ENCODE results near the gene APOBEC3B.

DNA sequence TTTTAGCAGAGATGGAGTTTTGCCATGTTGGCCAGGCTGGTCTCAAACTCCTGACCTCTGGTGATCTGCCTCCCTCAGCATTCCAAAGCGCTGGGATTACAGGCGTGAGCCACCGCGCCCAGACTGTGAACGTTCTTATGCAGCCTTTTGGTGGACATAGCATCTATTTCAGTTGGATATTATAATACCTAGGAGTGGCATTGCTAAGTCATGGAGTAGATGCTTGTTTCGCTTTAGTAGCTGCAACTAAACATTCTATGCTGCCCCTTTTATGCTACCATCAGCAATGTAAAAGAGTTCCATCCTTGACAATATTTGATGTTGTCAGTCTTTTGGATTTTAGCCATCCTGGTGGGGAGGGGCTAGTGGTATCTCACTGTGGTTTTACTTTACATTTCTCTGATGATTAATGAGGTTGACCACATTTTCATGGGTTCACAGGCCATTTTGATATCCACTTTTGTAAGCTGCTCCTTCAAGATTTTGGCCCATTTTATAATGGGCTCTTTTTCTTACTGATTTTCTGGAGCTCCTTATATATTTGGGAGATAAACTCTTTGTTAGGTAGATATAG is 41.2 kb upstream of the APOBEC3B start:
- TF ChIP-seq POLR2A (IDR thresholded peaks at IDR 0.05): no peak
- TF ChIP-seq, protein P1, sequence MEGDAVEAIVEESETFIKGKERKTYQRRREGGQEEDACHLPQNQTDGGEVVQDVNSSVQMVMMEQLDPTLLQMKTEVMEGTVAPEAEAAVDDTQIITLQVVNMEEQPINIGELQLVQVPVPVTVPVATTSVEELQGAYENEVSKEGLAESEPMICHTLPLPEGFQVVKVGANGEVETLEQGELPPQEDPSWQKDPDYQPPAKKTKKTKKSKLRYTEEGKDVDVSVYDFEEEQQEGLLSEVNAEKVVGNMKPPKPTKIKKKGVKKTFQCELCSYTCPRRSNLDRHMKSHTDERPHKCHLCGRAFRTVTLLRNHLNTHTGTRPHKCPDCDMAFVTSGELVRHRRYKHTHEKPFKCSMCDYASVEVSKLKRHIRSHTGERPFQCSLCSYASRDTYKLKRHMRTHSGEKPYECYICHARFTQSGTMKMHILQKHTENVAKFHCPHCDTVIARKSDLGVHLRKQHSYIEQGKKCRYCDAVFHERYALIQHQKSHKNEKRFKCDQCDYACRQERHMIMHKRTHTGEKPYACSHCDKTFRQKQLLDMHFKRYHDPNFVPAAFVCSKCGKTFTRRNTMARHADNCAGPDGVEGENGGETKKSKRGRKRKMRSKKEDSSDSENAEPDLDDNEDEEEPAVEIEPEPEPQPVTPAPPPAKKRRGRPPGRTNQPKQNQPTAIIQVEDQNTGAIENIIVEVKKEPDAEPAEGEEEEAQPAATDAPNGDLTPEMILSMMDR (IDR thresholded peaks at IDR 0.05): no peak
